Right kidney (tissue), 1 donor: ENCODE data around the gene MCOLN1.
"Not testable (repeated sequence)": the region's sequence is repeated elsewhere in the genome, so short reads cannot be mapped to it uniquely, and the experiment has no call there.

ENCODE experiments used
- DNase-seq: peaks from one replicate; pipeline ENCODE4 v3.0.0-alpha.2; 2016

The MCOLN1 gene

DNA sequence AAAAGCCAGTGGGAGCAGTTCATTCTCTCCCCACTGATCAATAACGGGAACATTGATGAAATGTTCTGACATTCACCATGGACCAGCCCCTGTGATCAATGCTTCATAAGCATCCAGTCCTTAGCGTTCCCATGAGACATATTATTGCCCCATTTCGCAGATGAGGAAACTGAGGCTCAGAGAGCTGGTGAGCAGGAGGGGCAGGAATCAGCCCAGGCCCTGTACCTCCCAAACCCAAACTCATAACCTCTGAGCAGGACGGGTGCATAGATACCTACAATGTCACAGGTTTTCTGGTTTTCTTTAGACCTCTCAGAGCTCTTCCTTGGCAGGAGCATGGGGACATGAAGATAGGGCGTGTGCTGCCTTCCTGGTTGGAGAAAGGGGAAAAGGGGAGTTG is 2.1 kb downstream of the MCOLN1 start:
- no peak for DNase-seq

DNA sequence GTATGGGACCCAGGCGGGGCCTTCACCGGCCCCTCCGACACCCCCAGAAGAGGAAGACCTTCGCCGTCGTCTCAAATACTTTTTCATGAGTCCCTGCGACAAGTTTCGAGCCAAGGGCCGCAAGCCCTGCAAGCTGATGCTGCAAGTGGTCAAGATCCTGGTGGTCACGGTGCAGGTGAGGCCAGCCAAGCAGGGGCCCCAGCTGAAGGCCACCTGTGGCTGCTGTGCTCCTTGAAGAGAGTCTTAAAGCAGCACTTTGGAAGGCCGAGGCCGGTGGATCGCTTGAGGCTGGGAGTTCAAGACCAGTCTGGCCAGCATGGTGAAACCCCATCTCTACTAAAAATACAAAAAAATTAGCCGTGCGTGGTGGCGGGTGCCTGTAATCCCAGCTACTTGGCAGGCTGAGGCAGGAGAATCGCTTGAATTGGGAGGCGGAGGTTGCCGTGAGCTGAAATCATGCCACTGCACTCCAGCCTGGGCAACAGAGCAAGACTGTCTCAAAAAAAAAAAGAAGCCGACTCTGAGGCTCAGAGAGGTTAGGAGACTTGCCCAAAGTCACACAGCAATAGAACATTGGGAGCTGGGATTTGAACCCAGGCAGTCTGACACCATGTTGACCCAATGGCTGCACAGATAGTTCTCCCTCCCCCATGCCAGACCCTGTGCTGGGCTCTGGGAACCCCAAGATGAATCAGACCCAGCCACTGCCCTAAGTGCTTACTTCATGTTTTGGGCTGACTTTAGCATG is 2.7 kb downstream of the MCOLN1 start:
- DNase-seq: no peak

DNA sequence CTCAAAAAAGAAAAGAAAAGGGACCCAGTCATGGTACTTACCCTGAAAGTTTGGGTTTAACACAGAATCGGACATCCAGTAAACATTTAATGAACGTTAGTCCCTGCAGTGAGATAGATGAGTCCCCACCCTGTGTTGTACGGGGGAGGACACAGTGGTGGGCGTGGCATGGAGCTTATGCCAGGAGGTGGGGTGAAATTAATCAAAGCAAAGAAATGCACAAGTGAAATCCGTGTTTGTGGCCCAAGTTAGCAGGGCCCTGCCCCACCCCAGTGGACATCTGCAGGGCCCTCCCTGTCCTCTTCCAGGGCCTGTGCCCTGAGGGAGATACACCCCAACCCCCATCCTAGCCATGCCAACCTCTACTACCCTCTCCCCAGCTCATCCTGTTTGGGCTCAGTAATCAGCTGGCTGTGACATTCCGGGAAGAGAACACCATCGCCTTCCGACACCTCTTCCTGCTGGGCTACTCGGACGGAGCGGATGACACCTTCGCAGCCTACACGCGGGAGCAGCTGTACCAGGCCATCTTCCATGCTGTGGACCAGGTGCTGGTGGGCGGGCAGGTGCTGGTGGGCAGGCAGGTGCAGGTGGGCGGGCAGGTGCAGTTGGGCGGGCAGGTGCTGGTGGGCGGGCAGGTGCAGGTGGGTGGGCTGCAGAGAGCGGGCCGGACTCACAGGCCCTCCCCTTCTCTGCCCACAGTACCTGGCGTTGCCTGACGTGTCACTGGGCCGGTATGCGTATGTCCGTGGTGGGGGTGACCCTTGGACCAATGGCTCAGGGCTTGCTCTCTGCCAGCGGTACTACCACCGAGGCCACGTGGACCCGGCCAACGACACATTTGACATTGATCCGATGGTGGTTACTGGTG is 3.9 kb downstream of the MCOLN1 start:
- no peak for DNase-seq

DNA sequence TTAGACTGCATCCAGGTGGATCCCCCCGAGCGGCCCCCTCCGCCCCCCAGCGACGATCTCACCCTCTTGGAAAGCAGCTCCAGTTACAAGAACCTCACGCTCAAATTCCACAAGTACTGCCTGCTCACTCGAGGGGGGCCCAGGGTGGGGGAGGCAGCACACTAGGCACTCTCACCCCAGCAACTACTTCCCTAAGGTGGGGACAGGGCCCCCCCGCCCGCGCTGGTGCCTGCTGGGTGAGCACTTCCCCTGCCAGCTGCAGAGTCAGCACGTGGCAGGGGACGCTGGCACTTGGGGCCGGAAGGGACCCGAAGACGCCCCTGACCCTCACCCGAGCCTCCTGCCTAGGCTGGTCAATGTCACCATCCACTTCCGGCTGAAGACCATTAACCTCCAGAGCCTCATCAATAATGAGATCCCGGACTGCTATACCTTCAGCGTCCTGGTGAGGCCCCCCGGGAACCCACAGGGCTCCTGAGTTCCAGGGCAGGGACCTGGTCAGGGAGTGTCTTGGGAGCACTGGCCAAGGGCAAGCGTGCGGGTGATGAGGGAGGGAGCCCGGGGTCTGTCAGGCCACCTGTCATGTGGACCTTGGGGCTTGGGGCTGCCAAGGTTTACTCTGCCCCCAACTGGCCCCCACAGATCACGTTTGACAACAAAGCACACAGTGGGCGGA is 5.2 kb downstream of the MCOLN1 start:
- no peak for DNase-seq

DNA sequence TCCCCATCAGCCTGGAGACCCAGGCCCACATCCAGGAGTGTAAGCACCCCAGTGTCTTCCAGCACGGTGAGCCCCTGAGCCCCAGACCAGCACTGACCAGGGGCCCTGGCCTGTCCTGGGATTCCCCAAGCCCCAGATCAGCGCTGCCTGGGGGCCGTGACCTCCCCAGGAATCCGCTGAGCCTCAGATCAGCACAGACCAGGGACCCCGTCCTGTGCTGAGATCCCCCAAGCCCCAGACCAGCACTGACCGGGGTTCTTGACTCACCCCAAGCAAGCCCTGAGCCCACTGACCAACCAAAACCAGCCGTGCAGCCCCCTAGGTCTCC is 5.7 kb downstream of the MCOLN1 start:
- DNase-seq: no peak

DNA sequence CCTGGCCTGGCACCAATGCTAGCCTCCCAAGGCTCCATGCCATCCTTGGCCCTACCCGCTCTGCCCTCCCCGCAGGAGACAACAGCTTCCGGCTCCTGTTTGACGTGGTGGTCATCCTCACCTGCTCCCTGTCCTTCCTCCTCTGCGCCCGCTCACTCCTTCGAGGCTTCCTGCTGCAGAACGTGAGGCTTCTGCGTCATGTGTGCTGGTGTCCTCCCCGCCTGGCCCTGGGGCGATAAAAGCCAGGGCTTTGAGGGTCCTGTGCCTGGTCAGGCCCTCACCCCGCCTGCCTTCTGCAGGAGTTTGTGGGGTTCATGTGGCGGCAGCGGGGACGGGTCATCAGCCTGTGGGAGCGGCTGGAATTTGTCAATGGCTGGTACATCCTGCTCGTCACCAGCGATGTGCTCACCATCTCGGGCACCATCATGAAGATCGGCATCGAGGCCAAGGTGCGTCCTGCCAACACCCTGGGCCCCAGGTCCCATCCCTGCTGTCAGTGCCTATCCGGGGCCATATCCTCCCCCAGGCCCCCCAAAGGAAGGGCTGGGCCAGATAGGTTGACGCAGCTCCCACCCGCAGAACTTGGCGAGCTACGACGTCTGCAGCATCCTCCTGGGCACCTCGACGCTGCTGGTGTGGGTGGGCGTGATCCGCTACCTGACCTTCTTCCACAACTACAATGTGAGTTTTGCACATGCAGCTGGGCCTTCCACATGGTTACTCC is 6.3 kb downstream of the MCOLN1 start:
- DNase-seq: no peak

DNA sequence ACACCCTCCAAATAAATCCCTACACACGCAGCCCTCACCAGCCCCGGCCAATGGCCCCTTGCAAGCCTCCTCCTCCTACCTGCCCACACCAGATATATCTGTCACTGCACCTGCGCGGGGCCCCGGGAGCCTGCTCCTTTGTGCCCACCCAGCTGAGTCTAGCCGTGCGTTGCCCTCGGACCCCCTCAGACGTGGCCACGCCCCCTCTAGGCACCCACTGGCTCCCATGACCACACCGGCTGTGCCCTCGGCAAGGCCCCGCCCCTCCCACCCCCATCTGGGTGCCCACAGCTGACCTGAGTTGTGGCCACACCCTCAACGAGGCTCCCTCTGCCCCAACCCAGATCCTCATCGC is 6.8 kb downstream of the MCOLN1 start:
- DNase-seq: no peak

DNA sequence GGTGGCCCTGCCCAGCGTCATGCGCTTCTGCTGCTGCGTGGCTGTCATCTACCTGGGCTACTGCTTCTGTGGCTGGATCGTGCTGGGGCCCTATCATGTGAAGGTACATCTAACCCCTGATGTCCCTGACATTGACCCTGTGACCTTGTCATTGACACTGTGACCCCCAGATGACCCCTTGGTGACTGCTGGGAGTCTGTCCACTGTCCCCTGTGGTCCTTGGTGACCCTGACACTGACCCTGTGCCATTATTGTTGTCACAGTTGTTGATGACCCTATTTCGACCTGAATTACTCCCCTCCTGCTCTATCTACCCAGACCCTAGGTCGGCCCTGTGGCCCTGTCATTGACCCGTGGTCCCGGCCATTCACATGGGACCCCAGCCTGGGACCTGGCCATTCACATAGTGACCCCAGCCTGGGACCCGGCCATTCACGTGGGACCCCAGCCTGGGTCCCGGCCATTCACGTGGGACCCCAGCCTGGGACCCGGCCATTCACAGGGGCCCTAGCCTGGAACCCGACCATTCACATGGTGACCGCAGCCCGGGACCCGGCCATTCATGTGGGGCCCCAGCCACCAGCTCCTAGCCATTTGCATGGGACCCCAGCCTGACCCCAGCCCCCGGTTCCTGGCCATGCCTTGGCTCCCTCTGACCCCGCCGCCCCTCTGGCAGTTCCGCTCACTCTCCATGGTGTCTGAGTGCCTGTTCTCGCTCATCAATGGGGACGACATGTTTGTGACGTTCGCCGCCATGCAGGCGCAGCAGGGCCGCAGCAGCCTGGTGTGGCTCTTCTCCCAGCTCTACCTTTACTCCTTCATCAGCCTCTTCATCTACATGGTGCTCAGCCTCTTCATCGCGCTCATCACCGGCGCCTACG is 7.4 kb downstream of the MCOLN1 start:
- no peak for DNase-seq

DNA sequence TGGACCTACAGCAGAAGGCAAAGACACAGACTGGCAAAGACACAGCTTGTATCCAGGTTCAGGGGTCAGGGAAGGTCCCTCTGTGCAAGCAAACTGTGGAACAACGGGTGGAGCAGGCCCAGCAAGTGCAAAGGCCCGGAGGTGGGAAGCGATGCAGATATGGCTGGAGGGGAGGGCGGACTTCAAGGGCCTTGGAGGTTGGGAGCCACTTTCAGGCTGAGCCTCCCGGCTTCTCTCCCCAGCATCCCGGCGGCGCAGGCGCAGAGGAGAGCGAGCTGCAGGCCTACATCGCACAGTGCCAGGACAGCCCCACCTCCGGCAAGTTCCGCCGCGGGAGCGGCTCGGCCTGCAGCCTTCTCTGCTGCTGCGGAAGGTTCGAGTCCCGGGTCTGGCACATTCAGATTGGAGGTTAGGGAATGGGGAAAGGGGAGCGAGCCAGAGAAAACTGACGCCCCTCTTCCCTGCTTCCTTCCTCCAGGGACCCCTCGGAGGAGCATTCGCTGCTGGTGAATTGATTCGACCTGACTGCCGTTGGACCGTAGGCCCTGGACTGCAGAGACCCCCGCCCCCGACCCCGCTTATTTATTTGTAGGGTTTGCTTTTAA is 11.0 kb downstream of the MCOLN1 start:
- peak; percentile 61 for DNase-seq

DNA sequence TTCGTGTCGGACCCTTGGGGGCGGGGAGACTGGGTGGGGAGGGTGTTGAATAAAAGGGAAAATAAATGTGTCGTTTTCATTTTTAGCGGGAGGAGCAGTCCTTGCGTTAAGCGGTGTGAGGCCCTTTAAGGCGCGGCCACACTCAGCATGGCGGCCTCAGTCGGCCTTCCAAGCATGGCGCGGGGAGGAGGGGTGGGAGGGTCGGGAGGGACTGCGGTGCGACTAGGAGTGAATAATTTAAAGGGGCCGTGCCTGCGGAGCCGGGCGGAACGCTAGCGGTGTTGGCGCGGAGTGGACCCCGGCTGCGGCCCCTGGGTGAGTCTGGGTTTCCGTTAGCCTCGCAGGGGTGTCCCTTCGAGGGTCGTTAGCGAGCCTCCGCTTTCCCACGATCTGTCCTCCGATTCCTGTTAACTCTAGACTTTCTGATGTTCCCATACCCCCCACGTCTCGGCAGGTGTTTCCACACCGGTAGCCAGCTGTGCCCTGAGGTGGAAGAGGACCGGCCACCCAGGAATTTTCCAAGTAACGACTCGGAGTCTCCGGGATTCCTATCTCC is 11.6 kb downstream of the MCOLN1 start:
- peak; percentile 81 for DNase-seq

DNA sequence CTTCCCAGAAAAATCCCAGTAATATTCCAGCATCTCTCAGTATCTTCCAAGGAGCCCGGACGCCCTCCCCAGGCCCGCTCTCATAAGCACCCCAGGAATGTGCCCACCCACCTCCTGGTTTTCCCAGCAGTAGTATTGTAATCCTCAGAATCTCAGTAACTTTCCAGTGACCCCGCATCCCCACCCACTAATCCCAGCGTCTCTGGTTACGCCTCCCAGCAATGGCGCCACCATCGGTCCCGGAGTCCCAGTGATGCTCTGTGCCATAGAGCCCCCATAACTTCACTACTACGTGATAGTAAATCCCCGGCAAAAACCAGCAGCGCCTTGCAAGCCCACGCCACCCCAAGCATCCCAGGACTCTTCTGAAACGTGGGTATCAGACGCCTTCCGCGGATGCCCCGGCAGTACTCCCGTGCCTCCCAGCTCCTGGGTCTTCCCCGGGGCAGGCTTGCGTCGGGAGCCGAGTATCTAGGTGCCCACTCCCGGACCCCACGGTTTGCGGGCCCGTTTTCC is 12.2 kb downstream of the MCOLN1 start:
- peak; percentile 77 for DNase-seq

DNA sequence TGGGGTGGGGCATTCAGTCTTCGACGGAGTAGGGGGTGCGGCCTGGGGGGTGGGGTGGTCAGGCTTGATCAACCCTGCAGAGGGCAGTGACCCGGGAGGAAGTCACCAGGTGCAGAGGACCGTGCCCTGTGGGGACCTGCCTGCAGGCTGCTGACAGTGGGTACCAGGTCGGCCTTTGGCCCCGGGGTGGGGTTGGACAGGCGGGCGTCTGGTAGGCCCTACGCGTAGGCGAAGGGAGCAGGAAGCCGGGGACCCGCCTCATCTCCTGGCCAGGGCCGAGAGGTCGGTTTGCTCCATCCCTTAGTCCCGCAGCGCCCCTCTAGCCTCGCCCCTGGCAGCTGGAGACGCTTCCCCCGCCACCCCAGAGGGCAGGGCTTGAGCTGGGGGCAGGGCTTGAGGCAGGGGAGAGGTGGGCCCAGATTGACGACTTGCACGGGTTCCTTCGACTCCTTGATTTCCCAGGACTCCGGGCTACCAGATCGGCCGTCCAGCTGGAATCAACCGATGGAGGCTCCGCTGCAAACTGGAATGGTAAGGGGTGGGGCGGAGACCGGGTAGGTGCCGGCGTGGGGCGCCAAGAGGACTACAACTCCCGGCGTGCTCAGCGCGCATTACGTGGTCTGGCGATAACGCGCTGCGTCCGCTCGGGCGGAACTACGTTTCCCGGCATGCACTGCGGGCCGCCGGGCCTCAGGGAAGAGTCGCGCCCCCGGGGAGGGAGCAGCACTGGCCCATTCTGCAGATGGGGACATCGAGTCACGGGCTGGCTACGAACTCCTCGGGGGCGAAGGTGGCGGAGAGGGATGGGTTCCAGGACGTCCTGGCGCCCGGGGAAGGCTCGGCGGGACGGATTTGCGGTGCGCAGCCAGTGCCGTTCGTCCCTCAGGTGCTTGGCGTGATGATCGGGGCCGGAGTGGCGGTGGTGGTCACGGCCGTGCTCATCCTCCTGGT is 12.9 kb downstream of the MCOLN1 start, which contains the start of gene PNPLA6:
TSS of gene PNPLA6 (plus strand) at position 671 of the 951 bp plus-strand sequence. CDS start at position 743, 72 bp downstream.
- DNase-seq: peak; percentile 95

DNA sequence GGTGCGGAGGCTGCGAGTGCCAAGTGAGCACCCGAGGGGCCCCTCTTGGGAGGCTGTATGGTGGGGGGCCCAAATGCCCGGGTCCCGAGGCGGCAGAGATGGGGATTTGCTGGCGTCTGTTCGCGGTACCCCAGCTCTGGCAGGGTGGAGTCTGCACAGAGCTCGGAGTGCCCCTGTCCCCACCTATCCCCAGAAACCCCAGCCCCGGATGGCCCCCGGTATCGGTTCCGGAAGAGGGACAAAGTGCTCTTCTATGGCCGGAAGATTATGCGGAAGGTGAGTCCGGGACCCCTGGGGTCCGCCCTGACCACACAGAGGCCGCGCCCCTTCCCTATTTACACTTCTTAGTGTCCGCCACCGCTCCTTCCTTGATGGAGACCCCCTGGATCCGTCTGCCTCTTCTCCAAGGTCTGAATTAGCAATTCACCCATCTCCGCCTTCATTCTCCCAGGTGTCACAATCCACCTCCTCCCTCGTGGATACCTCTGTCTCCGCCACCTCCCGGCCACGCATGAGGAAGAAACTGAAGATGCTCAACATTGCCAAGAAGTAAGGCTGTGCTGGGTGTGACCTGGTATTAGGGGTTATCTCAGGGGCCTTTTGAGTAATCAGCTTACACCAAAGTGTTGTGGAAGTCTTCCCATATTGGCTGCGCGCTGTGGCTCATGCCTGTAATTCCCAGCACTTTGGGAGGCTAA is 13.7 kb downstream of the MCOLN1 start:
- DNase-seq: no peak

DNA sequence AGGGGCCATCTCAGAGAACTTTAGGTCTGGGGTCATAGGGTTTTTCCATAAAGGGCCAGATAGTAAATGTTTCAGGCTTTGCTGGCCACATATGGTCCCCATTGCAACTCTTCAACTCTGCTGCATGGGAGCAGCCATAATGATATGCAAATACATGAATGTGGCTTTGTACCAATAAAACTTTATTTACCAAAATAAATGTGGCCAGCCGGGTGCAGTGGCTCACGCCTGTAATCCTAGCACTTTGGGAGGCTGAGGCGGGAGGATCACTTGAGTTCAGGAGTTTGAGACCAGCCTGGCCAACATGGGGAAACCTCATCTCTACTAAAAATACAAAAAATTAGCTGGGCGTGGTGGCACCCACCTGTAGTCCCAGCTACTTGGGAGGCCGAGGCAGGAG is 16.6 kb downstream of the MCOLN1 start:
- not testable (repeated sequence) for DNase-seq

DNA sequence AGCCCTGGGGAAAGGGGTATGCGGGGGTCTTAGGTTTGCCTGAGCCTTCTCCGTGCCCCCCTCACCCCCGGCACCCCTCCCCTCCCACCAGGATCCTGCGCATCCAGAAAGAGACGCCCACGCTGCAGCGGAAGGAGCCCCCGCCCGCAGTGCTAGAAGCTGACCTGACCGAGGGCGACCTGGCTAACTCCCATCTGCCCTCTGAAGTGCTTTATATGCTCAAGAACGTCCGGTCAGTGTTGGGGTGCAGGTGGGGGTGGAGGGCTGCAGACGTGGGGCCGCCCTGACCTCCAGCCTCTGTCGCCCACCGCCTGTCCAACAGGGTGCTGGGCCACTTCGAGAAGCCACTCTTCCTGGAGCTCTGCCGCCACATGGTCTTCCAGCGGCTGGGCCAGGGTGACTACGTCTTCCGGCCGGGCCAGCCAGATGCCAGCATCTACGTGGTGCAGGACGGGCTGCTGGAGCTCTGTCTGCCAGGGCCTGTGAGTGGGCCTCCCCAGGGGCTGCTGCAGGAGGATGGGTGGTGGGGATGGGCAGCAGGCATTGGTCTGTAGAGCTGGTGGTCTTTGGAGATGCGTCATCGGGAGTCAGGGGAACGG is 17.5 kb downstream of the MCOLN1 start:
- no peak for DNase-seq

DNA sequence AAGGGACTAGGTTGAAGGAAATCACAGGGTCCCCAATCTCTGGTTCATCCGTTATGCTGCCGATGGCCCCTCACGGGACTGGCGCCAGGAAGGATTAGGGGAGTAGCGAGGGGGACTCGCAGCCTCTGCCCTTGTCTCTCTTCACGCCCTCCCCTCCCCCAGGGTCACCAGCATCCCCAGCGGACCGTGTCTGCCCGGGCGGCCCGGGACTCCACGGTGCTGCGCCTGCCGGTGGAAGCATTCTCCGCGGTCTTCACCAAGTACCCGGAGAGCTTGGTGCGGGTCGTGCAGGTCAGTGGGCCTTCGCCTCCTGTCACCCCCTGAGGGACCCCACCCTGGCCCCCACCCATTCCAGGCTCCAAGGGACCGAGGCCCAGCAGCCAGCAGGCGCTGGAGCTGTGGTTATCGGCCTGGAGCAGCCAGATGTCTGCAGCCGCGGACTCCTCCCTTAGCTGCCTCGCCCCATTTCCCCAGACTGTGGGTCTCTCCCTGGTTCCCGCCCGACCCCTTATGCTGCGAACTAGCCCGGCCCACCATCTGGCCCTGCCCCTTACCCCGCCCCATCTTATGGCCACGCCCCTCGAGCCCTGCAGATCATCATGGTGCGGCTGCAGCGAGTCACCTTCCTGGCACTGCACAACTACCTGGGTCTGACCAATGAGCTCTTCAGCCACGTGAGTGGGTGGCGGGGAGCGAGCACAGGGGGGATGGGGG is 18.5 kb downstream of the MCOLN1 start:
- no peak for DNase-seq

DNA sequence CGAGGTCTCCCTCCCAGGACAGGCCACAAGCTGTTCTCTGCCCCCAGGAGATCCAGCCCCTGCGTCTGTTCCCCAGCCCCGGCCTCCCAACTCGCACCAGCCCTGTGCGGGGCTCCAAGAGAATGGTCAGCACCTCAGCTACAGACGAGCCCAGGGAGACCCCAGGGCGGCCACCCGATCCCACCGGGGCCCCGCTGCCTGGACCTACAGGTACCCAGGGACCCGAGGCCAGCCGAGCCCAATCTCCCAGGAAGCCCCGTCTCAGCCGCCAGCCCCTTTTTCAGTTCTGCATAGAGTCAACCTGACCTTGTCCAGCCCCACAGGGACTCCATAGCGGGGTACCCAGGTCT is 19.0 kb downstream of the MCOLN1 start:
- no peak for DNase-seq
